ENCODE data around the gene SLC24A3. TPM values are rescaled to one million over a fixed set of nuclear protein-coding genes. Genes with fewer than 3 reads are reported as not detected.

Gene SLC24A3
- polyA plus RNA-seq, 1 donor (not counting 4 experiments of a cell fraction or from before 2014, with no cell fraction given) = 0.17 TPM

GRCh38 chr20:19257865-19258264 is 45.4 kb downstream of the SLC24A3 start:
- Histone ChIP-seq H3K4me1 (ENCODE audit: control insufficient read depth, extremely low read depth, insufficient read depth, low read length) (peaks cover 36% of the 10 kb centered on the region), H2AFZ (ENCODE audit: control insufficient read depth, low read length) (no peak overlapping the region), H3K4me2 (ENCODE audit: control insufficient read depth, extremely low read depth, insufficient read depth, low read depth, low read length) (no peak overlapping the region), H3K36me3 (ENCODE audit: control insufficient read depth in 2 of 2, extremely low read depth in 1 of 2, insufficient read depth in 2 of 2, low read length in 2 of 2) (no peaks in the 10 kb centered on the region), H3K79me2 (ENCODE audit: control insufficient read depth, insufficient read depth, low read length) (no peaks in the 10 kb centered on the region), H4K20me1 (ENCODE audit: control insufficient read depth, extremely low read depth, insufficient read depth, low read length) (no peaks in the 10 kb centered on the region), H3K9me1 (ENCODE audit: control insufficient read depth, extremely low read depth, insufficient read depth, low read length) (no peaks in the 10 kb centered on the region), H3K27me3 (ENCODE audit: control insufficient read depth, extremely low read depth, insufficient read depth, low read length) (no peaks in the 10 kb centered on the region), H3K9ac (ENCODE audit: control insufficient read depth, extremely low read depth, insufficient read depth, low read length) (no peak overlapping the region), H3K4me3 (ENCODE audit: control insufficient read depth in 2 of 3, extremely low read depth in 1 of 3, insufficient read depth in 2 of 3, low read depth in 1 of 3, low read length in 3 of 3) (no peak overlapping the region), H3K9me3 (ENCODE audit: control insufficient read depth, low read depth, low read length) (no peaks in the 10 kb centered on the region), H3K27ac (ENCODE audit: control insufficient read depth, insufficient read depth, low read length) (no peak overlapping the region)
- FAIRE-seq (no peak), DNase-seq (ENCODE audit: low read depth, low spot score) (no peak)
- dilution Hi-C loops (cut with MboI; ENCODE audit: extremely low pct_ligation_motif_present, low sequenced_read_pairs) = no loop called here
- TF ChIP-seq EZH2 (IDR thresholded peaks at IDR 0.05; ENCODE audit: low read length) (no peak), CTCF (optimal IDR thresholded peaks at IDR 0.05 in 1 of 3, IDR thresholded peaks at IDR 0.05 in 1 of 3, conservative IDR thresholded peaks at IDR 0.05 in 1 of 3; ENCODE audit: extremely low read depth in 1 of 3, insufficient read depth in 2 of 3, low read length in 3 of 3) (no peak)

GRCh38 chr20:19259141-19259591 is 46.7 kb downstream of the SLC24A3 start:
- no peaks in the 10 kb centered on the region for H3K9me3 ChIP-seq (ENCODE audit: control insufficient read depth, low read depth, low read length)
- no peak for TF ChIP-seq EZH2 (IDR thresholded peaks at IDR 0.05; ENCODE audit: low read length)
- no peak for TF ChIP-seq CTCF (optimal IDR thresholded peaks at IDR 0.05 in 1 of 3, IDR thresholded peaks at IDR 0.05 in 1 of 3, conservative IDR thresholded peaks at IDR 0.05 in 1 of 3; ENCODE audit: extremely low read depth in 1 of 3, insufficient read depth in 2 of 3, low read length in 3 of 3)
- H3K27me3 ChIP-seq (ENCODE audit: control insufficient read depth, extremely low read depth, insufficient read depth, low read length) = no peaks in the 10 kb centered on the region
- H3K79me2 ChIP-seq (ENCODE audit: control insufficient read depth, insufficient read depth, low read length) = no peaks in the 10 kb centered on the region
- DNase-seq (ENCODE audit: low read depth, low spot score) (no peak), FAIRE-seq (no peak)
- no peaks in the 10 kb centered on the region for H4K20me1 ChIP-seq (ENCODE audit: control insufficient read depth, extremely low read depth, insufficient read depth, low read length)
- no peak overlapping the region for H3K27ac ChIP-seq (ENCODE audit: control insufficient read depth, insufficient read depth, low read length)
- no peak overlapping the region for H2AFZ ChIP-seq (ENCODE audit: control insufficient read depth, low read length)
- H3K36me3 ChIP-seq (ENCODE audit: control insufficient read depth in 2 of 2, extremely low read depth in 1 of 2, insufficient read depth in 2 of 2, low read length in 2 of 2) = no peaks in the 10 kb centered on the region
- peaks cover 25% of the 10 kb centered on the region for H3K4me1 ChIP-seq (ENCODE audit: control insufficient read depth, extremely low read depth, insufficient read depth, low read length)
- dilution Hi-C loops (cut with MboI; ENCODE audit: extremely low pct_ligation_motif_present, low sequenced_read_pairs) = no loop called here
- H3K9ac ChIP-seq (ENCODE audit: control insufficient read depth, extremely low read depth, insufficient read depth, low read length) = no peak overlapping the region
- no peak overlapping the region for H3K4me3 ChIP-seq (ENCODE audit: control insufficient read depth in 2 of 3, extremely low read depth in 1 of 3, insufficient read depth in 2 of 3, low read depth in 1 of 3, low read length in 3 of 3)
- H3K4me2 ChIP-seq (ENCODE audit: control insufficient read depth, extremely low read depth, insufficient read depth, low read depth, low read length) = no peak overlapping the region
- no peaks in the 10 kb centered on the region for H3K9me1 ChIP-seq (ENCODE audit: control insufficient read depth, extremely low read depth, insufficient read depth, low read length)
